Measurements from ENCODE around the gene ELP5. TPM values are rescaled to one million over a fixed set of nuclear protein-coding genes. Genes with fewer than 3 reads are reported as not detected.

ELP5 gene

GRCh38 chr17:7296189-7296861, 44.3 kb downstream of the ELP5 start:
- no peaks in the 10 kb centered on the region for H3K9me3 ChIP-seq (replicated peaks; ENCODE audit: low read length)
- H3K36me3 ChIP-seq (ENCODE audit: insufficient read depth, low read length), result no peaks in the 10 kb centered on the region
- H3K9ac ChIP-seq (ENCODE audit: low read depth, low read length), result peak overlapping the region; percentile 31
- H3K4me1 ChIP-seq (ENCODE audit: control insufficient read depth, insufficient read depth, low read length), result peaks cover 10% of the 10 kb centered on the region
- H3K27me3 ChIP-seq (ENCODE audit: control insufficient read depth, insufficient read depth, low read length), result peaks cover 30% of the 10 kb centered on the region
- H3K4me3 ChIP-seq (ENCODE audit: low read length), result peak overlapping the region; percentile 64
- peak overlapping the region; percentile 82 for H3K4me2 ChIP-seq (ENCODE audit: low read length)

DNA sequence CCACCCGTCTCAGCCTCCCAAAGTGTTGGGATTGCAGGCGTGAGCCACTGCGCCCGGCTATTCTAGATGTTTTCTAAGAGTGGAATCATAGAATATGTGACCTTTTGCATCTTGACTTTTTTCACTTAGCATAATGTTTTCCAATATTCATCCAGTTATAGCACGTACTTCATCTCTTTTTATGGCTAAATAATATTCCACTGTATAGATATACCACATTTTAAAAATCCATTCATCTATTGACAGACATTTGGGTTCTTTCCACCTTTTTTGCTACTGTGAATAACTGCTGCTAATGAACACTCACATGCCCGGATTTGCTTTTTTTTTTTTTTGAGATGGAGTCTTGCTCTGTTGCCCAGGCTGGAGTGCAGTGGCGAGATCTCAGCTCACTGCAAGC, 52.2 kb downstream of the ELP5 start:
- Histone ChIP-seq H3K4me2 (ENCODE audit: low read length) (no peak overlapping the region), H3K9me3 (replicated peaks; ENCODE audit: low read length) (no peaks in the 10 kb centered on the region), H3K36me3 (ENCODE audit: insufficient read depth, low read length) (no peaks in the 10 kb centered on the region), H3K27me3 (ENCODE audit: control insufficient read depth, insufficient read depth, low read length) (peaks cover 4% of the 10 kb centered on the region), H3K9ac (ENCODE audit: low read depth, low read length) (no peak overlapping the region), H3K4me1 (ENCODE audit: control insufficient read depth, insufficient read depth, low read length) (peaks cover 1% of the 10 kb centered on the region), H3K4me3 (ENCODE audit: low read length) (no peak overlapping the region)

GRCh38 chr17:7306911-7307685, 55.1 kb downstream of the ELP5 start, which contains the start of gene EIF5A:
Gene EIF5A, plus strand, starts transcription at chr17:7307628. Its CDS starts 2,008 bp downstream, at chr17:7309636.
- Histone ChIP-seq H3K4me3 (ENCODE audit: low read length) (peak within 1 kb of the TSS; percentile 85), H3K4me1 (ENCODE audit: control insufficient read depth, insufficient read depth, low read length) (peaks cover 18% of the 10 kb centered on the region), H3K4me2 (ENCODE audit: low read length) (peak within 1 kb of the TSS; percentile 83), H3K9ac (ENCODE audit: low read depth, low read length) (peak within 1 kb of the TSS; percentile 99), H3K27me3 (ENCODE audit: control insufficient read depth, insufficient read depth, low read length) (no peaks in the 10 kb centered on the region), H3K36me3 (ENCODE audit: insufficient read depth, low read length) (peaks cover 22% of the 10 kb centered on the region), H3K9me3 (replicated peaks; ENCODE audit: low read length) (no peaks in the 10 kb centered on the region)

DNA sequence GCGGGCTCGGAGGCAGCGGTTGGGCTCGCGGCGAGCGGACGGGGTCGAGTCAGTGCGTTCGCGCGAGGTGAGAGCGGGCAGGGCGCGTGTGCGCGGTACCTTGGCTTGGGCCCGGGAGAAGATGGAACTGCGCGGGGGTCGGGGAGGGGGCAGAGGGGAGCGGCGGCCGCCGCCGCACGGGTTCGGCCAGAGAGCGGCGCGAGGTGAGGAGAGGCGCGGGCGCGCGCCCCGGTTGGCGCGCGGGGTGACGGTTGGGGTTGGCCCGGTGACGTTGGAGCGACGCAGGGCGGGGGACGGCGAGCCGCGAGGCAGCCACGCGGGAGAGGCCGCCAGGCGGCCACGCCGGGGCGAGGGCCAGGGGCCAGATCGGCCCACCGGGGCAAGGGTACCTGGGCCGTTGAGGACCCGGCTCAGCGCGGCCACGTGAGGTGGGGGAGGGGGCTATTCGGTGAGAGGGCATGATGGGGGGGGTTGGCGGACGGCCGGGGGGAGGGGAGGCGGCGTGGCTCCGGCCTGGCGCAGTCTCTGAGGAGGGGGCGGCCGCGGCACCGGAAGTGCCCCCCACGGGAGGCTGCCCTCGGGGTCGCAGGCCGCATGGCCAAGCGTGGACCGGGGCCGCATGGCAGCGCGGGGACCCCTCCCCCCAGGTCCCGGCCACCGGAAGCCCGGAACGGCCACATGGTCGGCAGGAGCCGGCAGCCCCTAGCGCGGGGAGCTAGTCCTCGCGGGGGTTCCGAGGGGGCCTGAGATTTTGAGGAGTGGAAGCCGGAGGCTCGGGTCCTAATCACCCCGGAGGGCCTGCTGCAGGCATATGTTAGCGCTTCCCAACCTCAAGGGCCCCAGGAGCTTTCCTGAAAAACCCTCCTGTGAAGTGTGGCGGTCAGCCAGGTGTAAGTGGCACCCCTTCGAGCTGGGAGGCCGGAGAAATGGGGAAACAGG, 55.9 kb downstream of the ELP5 start:
- Histone ChIP-seq H3K36me3 (ENCODE audit: insufficient read depth, low read length) (peaks cover 30% of the 10 kb centered on the region), H3K4me3 (ENCODE audit: low read length) (peak overlapping the region; percentile 85), H3K9me3 (replicated peaks; ENCODE audit: low read length) (no peaks in the 10 kb centered on the region), H3K9ac (ENCODE audit: low read depth, low read length) (peak overlapping the region; percentile 99), H3K27me3 (ENCODE audit: control insufficient read depth, insufficient read depth, low read length) (no peaks in the 10 kb centered on the region), H3K4me2 (ENCODE audit: low read length) (peak overlapping the region; percentile 78), H3K4me1 (ENCODE audit: control insufficient read depth, insufficient read depth, low read length) (peaks cover 20% of the 10 kb centered on the region)

GRCh38 chr17:7308625-7309433, 56.8 kb downstream of the ELP5 start:
- H3K4me2 ChIP-seq (ENCODE audit: low read length), result peak overlapping the region; percentile 78
- peaks cover 29% of the 10 kb centered on the region for H3K4me1 ChIP-seq (ENCODE audit: control insufficient read depth, insufficient read depth, low read length)
- no peaks in the 10 kb centered on the region for H3K9me3 ChIP-seq (replicated peaks; ENCODE audit: low read length)
- peak overlapping the region; percentile 85 for H3K4me3 ChIP-seq (ENCODE audit: low read length)
- H3K36me3 ChIP-seq (ENCODE audit: insufficient read depth, low read length), result peaks cover 39% of the 10 kb centered on the region
- no peaks in the 10 kb centered on the region for H3K27me3 ChIP-seq (ENCODE audit: control insufficient read depth, insufficient read depth, low read length)
- H3K9ac ChIP-seq (ENCODE audit: low read depth, low read length), result peak overlapping the region; percentile 99

Small RNAs within 50 kb of the gene (small RNA-seq; reads per million reads assigned to genes)
- gene MIR324 (105 reads per million, percentile 97 among the genes with 10 or more reads in this experiment), gene RF00019 (not detected)
